ENCODE results near the gene PDE4D.

The PDE4D gene

GRCh38 chr5:59741599-59741998 lies 151.9 kb downstream of the PDE4D start:
- no peak for DNase-seq (ENCODE audit: low read depth)

DNA sequence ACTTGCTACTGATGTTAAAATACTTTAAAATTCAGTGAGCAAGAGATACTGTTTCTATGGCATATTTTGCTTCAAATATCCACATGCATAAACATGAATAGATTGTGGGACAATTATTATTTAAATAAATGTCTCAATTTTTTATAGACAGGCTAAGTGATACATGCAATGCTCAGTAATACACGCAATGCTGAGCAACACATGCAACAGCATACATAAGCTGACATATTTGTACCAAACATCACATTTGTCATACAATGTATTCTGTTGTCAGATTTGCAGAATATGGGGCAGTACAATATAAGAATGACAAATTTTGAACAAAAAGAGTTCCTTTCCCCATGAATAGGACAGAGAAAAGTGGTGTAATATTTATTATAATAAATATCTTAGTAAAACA lies 155.5 kb downstream of the PDE4D start:
- DNase-seq (ENCODE audit: low read depth), result no peak

- no peak for DNase-seq (ENCODE audit: low read depth)
Observed at GRCh38 chr5:59732806-59733205, 160.7 kb downstream of the PDE4D start.

- DNase-seq (ENCODE audit: low read depth), result no peak
Observed at GRCh38 chr5:59732301-59732700, 161.2 kb downstream of the PDE4D start.

DNA sequence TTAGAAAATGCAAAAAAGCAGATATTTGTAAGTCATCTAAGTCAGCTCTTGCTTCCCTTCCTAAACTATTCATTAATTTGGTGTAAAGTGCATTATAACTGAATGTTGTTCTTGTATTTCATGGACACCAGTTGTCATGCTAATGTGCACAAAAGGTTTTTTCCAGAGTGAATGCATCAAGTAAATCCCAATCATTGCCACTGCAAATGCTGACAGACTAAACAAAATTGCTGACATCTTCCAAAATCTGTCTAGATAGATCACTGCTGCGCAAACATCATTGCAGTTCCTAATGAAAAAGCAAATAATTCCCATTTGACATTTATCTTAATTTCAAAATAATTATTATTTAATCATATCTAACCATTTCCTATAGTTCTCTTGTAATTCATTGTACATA lies 161.7 kb downstream of the PDE4D start:
- DNase-seq (ENCODE audit: low read depth), result no peak

DNA sequence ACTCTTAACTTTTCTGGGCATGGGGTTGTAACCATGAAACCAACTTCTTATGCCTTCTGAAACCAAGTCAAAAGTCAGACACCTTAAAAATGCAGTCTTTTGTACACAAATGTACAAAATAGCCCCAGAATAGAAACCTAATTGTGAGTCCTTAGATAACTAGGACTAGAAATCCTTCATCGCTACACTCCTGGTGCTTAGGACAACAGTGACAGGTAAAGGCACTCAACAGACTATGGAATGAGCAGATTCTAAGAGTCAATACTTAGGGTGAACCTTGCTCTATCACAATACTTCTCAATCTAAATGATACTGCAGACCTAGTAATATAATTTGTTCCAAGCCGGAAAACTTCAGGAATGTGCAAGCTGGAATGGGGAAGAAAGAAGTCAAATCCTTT lies 163.7 kb downstream of the PDE4D start:
- no peak for DNase-seq (ENCODE audit: low read depth)

- no peak for DNase-seq (ENCODE audit: low read depth)
Observed at GRCh38 chr5:59729357-59729756, 164.2 kb downstream of the PDE4D start.

DNA sequence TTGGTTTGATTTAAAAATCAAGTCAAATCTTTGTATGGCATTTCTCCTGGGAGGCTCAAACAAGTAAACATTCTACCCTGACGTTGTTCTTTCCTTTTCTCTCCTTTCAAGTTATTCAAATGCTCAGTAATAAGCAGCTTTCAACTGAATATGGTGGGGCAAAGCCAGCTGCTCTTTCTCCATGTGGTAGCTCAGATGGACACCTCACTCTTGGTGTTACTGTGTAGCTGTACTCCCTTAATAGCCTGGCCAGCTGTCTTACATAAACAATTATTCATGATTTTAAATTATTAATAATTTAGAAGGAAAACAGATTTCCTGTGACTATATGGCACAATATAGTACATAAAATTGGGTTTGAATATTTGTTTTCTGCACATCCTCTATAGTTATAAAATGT lies 165.2 kb downstream of the PDE4D start:
- no peak for DNase-seq (ENCODE audit: low read depth)

DNA sequence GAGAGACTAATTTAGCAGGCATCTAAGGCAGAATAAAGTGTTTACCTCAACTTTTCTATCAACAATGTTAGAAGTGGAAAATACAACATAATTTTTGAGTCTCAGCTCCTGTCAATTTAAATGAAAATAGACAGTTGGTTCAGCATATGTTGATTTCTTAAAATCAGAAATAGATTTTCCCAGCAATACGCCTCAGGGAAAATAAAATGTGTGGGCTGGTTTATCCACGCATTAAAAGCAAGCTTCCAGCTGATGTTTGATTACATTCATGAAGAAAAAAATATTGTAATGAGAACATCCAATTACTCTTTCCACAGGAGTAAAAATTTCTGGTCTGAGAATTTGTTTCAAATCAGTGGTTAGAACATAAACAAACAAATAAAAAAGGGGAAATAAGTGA lies 166.3 kb downstream of the PDE4D start:
- DNase-seq (ENCODE audit: low read depth), result no peak

- DNase-seq (ENCODE audit: low read depth), result no peak
Observed at GRCh38 chr5:59725392-59725767, 168.1 kb downstream of the PDE4D start.

DNA sequence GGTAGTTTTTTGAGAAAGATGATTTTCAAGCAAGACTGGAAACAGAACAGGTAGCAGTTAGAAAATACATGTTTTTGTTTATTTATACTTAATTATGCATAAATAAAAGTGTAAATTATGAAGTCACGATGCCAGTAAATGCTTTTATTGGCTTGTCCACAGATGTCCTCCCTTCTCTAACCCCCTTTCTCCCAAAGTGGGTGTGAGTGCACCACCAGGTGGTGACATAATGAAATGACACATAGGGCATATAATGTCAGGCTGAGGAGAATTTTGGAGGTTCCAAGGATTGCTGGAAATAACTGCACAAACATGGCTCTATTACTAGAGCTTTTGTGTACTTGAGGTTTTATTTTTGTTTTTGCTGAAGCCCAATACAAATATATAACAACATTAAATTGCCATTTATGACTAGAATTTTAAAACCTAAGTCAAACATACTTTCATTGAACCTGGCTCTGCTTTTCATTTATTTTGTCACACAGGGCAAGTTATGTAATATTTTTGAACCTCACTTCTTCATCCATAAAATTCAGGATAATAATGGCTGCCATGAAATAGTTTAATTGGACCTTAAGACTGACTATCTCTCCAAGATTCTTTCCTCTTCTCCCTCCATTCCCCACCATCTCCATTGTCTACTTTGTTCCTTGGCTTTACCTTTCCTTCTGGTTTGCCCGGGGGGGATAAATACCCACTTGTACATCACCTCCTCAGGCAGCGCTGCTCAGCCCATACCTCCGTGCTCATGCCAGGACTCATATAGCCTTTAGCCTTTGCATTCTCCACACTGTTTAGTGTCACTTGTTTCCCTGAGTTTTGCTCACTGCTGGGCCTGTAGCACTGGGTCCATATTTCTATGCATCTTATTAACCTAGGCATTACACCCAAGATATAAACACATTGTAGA lies 168.8 kb downstream of the PDE4D start:
- no peak for DNase-seq (ENCODE audit: low read depth)

DNA sequence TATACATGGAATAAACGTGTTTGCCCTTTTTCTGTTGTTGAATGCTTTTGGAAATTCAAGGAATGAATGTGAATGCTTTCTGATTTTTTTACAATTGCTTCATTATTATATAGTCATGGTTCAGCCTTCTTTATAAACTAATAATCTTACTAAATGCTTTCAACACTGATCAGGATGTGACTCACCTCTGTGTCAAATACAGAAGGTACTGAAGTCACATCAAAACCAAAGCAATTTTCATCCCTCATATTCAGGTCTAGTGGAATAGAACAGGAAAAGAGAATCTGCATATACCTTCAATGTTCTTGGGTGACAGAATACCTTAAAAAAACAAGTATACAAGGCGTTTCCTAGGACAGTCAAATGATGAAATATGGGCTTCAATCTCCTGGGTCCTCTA lies 170.7 kb downstream of the PDE4D start:
- no peak for DNase-seq (ENCODE audit: low read depth)

DNA sequence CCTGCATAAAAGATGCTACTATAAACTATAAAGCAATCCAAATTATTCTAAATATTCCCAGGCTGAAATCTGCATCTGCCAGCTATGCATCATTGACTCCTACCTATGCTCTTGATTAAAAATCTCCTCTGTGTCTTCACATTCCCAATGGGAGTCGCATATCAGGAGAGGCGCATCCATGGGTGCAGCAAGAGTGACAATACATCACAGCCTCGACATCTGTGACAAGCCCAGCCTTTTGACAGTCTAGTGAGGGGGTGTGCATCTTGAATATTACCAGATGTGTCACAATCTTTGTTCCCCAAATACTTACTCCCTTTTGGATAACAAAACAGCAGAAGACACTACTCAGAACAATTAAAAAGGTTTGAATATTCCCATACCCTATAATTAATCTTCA lies 171.8 kb downstream of the PDE4D start:
- DNase-seq (ENCODE audit: low read depth), result no peak

DNA sequence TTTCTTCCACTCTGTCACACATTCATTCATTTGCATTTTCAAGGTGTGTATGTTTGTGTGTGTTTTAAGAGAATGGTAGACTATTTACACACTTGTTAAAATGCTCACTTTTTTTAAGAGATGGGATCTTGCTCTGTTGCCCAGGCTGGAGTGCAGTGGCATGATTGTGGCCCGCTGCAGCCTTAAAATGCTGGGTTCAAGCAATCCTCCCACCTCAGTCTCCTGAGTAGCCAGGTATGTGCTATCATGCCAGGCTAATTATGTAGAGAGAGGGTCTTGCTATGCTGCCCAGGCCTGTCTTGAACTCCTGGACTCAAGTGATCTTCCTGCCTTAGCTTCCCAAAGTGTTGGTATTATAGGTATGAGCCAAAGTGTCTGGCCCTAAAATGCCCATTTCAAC lies 173.5 kb downstream of the PDE4D start:
- DNase-seq (ENCODE audit: low read depth), result no peak

DNA sequence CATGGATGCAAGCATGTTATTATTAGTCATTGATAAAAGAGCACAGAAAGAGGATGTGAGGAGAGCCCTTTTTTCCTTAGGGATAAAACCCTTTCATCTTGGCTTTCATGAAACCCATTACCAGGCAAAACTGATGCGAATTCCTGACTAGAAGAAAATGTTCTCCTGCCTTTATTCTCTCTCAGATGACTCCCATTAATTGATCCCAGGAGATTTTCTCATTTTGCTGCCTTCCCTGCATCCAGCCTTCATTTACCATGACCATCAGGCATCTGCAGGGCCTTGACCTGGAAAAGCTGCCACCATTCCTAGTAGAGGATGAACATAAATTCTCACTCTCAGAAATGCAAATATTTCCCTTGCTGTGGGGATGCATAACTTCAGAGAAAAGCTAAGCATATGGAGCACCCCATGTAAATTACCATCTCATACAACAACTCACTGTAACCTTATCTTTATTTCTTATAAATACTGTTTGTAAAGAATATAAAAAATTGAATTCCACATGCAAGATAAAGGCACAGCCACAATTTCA lies 176.5 kb downstream of the PDE4D start:
- DNase-seq (ENCODE audit: low read depth), result no peak

DNA sequence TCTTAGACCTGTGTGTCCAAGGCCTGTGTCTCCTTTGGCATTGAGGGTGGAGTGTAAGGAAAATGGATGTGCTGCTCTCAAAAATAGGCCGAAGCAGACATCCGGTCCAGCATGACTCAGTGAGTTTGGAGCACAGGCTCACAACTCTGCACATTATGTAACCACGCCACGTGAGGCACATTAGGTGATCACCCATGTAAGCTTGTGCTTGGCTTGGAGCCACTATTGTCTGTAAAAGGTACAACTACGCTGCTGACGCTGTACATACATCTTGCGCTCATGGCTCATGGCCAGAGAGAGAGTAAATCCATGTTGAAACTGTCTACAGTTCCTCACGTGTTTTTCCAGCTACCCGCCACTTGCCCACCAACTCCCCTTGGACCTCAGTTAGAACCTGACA lies 177.5 kb downstream of the PDE4D start:
- DNase-seq (ENCODE audit: low read depth), result no peak

GRCh38 chr5:59715228-59715627 lies 178.3 kb downstream of the PDE4D start:
- no peak for DNase-seq (ENCODE audit: low read depth)

DNA sequence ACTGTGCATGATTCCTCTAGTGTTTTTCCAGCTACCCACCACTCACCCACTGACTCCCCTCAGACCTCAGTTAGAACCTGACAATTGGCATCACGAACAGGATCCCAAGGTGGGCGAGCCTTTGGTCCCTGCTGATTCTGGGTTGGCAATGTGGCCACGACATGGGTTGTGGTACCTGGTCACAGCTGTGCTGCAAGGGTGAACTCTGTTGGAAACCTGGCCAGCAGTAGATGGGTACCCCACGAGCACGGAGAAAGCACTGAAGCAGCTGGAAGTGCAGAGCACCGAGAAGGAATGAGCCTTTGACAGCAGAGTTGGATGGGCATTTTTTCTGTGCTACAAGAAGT lies 180.1 kb downstream of the PDE4D start:
- no peak for DNase-seq (ENCODE audit: low read depth)

GRCh38 chr5:59712836-59713497 lies 180.6 kb downstream of the PDE4D start:
- DNase-seq (ENCODE audit: low read depth), result no peak

- no peak for DNase-seq (ENCODE audit: low read depth)
Observed at GRCh38 chr5:59711310-59711709, 182.2 kb downstream of the PDE4D start.

DNA sequence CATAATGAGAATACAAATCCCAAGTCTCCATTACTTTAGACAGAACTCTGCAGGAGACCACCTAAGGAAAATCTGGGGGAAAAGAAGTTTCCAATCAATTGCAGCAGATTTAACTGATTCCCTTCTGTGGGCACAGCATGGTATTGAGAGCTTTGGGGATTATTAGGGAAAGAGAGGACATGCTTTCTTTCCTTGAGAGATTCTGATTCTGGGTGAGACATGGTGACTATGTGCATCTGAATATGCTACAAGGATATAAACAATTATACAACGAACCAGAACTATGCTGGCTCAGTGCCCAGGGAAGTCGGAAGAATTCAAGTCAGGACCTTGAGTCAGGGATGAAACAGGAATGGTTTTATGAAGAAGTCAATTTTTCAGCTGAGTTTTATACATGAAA lies 183.7 kb downstream of the PDE4D start:
- DNase-seq (ENCODE audit: low read depth), result no peak

GRCh38 chr5:59709346-59709821 lies 184.1 kb downstream of the PDE4D start:
- no peak for DNase-seq (ENCODE audit: low read depth)

GRCh38 chr5:59704936-59705335 lies 188.6 kb downstream of the PDE4D start:
- DNase-seq (ENCODE audit: low read depth), result no peak
